GM19395 (cell line): Measurements from ENCODE around the gene NFIC.
"Not testable (repeated sequence)": the region's sequence is repeated elsewhere in the genome, so short reads cannot be mapped to it uniquely, and the experiment has no call there.

Experiments
- ATAC-seq: cut with Tn5 transposase; IDR thresholded peaks from one replicate; pipeline ENCODE4 v1.9.1; 2021; ENCODE audit warnings: mild to moderate bottlenecking, moderate library complexity; ENCODE audit not compliant: unreplicated experiment

NFIC gene

DNA sequence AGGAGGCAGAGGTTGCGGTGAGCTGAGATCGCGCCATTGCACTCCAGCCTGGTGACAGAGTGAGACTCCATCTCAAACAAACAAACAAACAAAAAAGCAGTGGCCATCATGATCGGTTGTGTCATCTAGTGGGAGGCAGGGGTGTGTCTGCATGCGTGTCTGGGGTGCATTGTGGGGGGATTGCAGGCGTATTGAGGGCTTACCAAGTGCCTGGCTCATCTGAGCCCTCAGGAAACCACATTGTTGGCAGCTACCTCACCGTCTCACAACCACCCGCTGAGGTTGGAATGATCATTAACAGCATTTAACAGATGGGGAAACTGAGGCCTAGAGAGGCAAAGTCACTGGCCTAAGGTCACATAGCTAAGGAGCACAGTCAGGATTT, 30.5 kb downstream of the NFIC start:
- no peak for ATAC-seq

DNA sequence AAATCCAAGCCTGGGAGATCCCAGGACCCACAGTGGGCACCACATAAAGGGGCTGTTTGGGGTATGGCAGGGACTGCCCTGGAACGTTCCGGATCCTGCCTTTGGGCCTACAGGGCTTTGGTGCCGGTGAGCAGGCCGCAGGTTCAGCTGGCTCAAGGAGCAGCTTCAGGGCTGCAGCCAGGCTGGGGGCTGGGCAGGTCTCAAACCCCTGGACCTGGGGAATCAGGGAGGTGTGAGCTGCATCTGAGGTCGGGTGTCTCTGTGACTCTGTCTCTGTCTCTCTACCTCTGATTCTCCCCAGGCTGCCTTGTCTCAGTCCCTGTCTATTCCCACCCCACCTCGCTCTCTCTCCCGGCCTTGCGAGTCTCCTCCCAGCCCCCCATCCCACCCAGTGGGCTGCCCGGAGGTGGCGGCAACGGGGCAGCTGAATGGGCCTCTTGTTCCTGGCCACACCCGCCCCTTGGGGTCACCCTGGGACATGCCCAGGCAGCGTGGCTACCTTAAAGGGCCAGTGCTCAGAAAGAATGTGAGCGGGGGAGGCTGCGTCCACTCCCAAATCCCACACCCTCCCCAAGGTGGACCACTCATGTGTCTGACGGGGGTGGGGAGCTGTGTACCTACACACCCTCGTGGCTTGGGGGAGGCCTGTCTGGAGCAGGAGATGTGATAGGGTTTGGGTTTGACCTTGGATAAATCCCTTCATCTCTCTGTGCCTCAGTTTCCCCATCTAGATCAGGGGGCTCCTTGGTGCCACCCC, 31.1 kb downstream of the NFIC start:
- ATAC-seq, result no peak

DNA sequence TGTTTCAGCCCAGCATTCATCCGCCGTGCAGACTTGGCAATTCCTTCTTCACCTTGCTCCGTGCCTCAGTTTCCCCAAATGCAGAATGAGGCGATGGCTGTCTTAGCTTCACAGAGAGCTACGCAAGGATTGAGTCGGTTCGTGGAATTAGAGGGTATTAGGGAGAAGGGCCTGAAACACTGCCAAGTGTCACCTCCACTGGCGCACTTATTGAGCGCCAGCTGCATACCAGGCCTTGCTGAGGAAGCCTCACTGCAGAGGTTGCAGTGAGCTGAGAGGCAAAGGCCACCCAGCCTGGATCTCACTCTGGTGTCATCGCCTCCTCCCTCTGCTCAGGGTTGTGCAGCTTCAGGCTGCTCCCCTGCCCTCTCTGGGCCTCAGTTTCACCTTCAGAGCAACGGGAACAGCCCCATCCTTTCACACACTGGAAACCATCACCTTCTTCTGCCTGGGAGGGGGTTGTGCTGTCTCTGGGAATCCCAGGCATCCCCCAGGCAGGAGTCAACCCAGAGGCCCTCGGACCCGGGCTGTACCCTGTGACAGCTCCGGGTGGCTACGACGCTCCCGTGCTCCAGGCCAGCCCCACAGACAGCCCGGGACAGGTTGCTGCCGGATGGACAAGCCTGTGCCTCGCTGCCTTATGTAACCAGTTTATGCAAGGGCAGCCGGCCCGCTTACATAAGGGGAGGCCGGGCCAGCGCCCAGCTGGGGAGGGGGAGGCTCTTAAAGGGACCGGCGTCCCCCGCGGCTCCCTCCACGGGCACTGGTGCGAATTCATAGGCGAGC, 31.9 kb downstream of the NFIC start:
- ATAC-seq, result no peak

DNA sequence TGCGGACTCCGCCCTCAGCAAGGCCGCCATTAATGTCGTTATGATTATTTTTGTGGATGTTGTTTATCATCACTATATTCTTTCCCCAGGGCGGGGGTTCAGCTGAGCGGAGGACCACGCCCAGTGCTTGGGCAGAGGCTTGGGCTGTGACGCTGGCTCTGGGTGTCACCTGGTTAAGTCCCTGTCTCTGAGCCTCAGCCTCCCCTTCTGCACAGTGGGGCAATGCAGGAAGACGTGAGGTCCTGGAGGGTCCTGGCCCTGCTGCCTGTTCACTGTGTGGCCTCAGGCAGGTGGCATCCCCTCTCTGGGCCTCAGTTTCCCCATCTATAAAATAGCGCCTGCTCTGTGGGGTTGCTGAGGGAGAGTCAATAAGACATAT, 32.5 kb downstream of the NFIC start:
- ATAC-seq, result no peak

DNA sequence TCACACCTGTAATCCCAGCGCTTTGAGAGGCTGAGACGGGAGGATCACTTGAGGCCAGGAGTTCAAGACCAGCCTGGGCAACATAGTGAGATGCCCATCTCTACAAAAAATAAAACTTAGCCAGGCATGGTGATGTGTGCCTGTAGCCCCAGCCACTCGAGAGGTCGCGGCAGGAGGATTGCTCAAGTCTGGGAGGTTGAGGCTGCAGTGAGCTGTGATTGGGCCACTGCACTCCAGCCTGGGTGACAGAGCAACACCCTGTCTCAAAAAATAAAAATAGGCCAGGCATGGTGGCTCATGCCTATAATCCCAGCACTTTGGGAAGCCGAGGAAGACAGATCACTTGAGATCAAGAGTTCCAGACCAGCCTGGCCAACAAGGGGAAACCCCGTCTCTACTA, 32.9 kb downstream of the NFIC start:
- ATAC-seq, result not testable (repeated sequence)

DNA sequence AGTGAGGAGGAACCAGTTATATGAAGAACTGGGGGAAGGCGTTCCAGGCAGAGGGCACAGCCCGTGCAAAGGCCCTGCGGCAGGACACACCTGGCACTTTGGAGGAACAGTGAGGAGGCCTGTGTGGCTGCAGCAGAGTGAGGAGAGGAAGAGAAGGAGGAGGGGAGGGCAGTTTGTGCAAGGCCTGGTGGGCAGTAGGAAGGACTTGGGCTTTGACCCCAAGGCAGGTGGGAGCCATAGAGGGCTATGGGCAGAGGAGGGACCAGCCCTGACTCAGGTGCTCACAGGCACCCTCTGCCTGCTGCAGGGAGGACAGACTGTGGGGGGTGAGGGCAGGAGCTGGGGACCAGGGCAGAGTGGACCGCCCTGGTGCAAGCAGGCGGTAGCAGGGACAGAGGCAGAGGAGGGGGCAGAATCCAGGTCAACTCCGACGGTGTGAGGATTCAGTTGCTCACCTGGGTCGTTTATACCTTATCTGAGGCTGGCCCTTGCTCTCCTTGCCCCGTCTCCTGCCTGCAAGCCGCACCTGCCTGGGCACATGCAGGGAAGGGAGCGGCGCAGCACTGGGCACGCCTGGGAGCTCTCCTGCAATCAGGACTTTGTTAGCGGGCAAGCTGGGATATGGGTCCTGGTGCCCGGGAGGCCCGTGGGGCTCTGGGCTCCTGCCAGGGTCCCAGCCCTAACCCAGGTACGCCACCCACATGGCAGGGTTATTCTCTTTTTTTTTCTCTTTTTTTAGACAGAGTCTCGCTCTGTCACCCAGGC, 34.8 kb downstream of the NFIC start:
- ATAC-seq, result no peak

DNA sequence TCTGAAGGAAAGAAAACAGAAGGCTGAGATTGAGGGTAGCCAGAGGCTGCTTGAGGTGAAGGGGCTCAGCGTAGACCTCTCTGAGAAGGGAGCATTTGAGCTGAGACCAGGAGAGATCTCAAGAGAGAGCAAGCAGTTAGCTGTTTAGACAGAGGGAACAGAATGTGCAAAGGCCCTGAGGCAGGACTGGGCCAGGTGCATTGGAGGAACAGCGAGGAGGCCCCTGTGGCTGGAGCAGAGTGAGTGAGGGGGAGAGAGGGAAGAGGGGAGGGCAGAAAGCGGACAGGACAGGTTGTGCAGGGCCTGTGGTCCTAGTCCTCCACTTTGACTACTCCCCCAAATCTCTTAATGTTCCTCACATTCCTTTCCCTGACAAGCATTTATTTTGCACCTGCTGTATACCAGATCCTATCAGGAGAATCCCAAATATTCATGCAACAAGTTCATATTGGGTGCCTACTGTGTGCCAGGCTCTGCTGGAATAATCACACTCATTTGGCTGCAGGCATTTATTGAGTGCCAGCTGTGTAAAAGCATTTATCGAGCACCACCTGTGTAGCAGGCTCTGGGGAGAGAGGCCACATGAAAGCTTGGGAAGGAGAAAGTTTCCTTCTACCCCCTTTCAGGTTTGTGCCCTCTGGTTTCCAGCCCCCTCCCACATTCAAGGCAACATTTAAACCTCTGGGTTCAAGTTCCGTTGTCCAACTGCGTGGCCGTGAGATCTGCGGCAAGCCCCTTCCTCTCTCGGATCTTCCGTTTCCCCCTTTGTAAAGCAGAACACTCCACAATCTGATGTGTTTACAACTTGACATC, 36.5 kb downstream of the NFIC start:
- ATAC-seq, result no peak

DNA sequence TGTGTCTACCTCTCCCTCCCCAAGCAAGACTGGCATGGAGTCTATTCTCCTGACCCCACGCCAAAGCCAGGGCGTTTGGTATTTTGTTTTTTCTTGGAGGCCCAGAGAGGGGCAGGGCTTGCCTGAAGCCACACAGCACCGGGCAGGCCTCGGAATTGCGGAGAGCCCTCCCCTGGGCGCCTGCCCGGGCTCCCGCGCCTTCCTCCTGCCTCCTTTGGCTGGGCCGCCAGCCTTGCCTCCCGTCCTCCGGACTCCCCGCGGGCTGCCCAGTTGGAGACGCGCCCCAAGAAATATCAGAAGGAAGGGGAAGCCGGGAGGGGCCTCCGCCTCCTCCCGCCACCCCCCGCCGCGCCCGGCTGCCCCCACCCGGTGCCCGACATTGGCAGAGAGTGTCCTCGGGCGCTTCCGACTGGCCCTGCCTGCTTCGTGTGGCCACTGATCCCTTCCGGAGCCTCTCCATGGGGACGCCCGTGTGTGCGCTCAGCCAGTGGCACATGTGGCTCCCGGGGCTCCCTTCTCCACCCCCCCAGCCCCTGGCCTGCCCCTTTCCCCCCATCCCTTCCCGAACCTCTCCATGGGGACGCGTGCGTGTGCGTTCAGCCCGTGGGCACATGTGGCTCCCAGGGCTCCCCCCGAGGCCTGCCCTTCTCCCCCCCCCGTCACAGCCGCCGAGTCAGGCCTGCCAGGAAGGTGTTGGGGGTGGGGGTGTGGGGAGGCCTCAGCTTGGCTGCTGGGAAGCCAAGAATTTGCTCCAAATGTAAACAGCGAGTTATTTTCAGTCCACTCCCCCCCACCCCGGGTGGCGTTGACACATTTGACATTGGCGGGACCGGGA, 37.3 kb downstream of the NFIC start:
- ATAC-seq, result no peak

DNA sequence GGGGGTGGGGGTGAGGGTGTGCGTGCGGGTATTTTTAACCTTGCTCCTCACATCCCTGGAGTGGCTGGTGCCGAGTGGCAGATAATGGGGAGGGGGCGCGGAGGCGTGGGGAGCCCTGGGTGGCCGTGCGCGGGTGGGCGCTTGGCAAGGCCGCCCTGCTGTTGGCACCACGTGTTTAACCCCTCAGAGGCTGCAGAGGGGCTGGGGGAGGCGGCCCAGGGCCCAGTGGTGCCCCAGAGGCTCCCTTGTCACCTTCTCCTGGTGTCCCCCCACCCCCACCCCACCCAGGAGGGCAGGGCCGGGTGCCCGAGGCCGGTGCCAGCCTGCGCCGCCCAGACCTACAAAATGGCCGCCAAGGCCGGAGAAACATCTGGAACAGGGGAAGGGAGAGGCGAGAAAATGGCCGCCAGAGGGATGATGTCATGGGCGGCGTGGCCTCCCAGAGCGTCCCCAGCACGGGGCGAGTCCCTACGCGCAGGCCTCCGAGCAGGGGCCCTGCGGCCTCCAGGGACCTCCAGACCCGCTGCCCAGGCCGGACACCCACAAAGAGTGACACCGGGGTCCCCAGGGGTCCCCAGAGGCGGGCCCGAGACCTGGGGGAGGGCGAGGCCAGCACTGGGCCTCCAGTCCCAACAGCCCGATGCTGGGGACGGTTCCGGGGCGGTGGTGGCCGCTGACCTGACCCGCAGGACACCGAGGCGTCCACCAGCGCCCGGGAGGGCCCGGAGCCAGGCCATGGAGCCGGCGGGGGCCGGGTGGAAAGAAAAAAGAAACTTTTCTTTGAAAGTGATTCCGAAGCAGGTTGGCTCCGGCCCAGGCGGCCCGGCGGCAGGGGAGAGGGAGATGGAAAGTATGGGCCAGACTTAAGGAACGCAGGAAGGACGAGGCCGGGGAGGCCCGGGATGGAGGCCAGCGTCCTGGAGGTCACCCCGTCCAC, 38.2 kb downstream of the NFIC start:
- ATAC-seq, result no peak

DNA sequence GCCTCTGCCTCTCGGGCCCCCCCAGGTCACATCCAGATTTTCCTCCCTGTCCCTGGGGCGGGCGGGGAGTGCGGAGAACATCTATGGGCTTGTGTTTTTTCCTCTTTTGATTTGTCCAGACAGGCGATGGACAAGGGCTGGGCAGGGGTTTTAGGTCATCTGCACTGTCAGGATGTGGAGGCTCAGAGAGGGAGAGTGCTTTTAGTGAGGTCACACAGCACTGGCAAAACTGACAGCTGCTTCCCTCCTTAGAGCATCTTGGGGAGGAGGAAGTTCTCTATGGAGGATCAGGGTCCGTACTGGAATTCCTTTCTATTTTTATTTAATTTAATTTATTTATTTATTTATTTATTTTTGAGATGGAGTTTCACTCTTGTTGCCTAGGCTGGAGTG, 38.9 kb downstream of the NFIC start:
- no peak for ATAC-seq

DNA sequence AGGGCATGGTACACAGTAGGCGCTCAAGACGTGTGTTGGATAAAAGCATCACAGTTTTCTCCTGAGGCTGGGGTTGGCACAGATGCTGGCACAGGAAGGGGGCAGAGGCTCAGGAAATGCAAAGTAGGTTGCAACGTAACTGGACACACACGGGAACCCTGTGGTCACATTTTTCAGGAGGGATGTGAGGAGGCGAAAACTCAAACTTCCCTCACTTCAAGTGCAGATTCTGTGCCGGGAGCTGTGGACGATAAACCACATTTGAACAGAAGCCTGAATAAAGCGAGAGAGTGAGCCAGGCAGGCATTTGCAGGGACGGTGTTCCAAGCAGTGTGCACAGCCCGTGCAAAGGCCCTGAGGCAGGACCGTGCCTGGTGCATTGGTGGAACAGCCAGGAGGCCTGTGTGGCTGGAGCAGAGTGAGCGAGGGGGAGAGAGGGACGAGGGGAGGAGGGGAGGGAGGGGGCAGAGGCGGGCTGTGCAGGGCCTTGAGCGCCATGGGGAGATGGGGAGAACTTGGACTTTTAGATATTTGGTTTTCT, 40.3 kb downstream of the NFIC start:
- no peak for ATAC-seq

DNA sequence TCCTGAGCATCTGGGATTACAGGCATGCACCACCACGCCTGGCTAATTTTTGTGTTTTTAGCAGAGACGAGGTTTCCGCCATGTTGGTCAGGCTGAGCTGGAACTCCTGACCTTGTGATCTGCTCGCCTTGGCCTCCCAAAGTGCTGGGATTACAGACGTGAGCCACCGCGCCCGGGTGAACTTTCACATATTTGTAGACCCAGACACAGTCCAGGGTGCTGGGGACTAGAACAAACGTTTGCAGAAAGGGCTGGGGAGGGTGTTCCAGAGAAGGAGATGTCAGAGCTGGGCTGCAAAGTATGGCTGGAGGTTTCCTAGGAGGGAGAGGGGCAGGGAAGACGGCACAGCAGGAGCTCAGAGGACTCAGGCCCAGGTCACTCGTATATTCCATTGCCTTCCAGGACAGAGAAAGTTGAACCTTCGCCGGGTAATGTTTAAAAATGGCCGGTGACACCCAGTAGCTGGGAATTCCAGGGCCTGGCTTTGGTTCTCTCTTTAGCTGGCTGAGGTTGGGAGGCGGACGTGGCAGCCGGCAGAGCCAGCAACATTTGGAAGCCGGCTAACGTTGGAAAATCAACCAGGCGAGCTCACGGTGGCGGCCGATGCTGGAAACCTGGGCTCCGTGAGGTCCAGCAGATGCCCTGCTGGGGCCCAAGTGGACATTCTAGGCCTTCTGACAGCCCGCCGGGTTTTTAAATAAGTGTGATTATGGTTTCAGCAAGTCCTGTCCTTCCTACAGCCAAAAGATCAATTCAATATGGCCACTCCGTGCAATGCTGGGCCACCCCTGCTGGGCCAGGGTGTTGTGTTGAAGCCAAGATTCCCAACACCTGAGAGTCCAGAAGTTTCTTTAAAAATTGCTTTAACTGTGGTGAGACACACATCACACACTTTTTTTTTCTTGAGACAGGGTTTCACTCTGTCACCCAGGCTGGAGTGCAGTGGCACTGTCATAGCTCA, 41.5 kb downstream of the NFIC start:
- no peak for ATAC-seq

DNA sequence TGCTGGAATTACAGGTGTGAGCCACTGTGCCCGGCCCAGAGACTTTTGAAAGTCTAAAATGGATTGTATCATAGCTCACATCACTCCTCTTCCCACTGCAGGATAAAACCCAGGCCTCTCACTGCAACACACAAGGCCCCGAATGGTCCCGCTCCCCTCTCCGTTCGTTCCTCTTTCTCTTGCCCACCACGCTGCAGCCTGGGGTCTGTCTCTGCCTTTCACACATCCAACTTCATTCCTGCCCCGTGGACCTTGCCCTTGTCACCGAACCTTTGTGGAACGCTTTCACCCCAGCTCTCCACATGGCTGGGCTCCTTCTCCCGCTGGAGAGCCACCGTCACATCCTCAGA, 42.6 kb downstream of the NFIC start:
- ATAC-seq, result no peak

DNA sequence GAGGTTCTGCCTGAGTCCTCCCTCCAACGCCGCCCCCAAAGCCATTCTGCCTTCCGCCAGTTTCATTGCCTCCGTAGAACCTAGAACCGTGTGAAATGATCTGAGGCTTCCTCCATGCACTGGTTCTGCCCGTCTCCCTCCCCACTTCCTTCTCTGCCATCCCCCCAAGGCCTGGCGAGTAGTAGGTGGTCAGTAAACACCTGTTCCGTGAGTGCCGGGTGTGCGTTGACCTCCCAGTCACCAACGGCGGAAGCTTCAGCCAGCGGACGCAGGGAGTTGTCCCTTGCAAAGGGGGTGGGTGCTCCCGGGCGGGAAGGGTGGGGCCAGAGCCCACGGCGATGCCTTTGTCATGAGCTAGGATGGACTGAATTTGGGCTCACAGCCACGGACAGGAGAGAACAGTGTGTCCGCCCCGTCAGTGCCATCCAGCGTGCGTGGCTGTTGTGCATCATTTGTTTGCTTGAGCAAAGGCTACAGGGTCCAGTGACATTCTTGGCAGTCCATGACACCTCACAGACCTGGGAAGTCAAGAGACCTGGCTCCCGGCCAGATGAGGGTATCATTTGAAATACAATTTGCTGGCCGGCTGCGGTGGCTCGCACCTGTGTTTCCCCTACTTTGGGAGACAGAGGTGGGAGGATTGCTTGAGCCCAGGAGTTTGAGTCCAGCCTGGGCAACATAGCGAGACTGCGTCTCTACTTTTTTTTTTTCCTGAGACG, 43.1 kb downstream of the NFIC start:
- ATAC-seq, result no peak

DNA sequence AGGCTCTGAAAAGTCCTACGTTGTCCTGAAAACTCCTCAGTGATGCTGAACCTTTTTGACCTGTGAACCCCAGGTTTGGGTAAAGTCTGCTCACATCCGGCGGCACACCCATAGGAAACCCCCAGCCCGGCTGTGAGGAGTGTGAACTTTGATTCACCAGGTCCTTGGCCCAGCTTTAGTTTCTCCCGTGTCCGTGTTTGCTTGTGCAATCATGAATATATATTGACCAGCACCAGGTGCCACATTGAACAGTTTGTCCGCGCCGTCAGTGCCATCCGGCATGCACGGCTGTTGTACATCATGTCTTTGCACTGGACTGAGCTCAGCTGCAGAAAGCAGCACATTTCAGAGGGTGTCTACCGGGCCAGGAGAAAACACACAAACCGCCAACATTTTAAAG, 45.3 kb downstream of the NFIC start:
- no peak for ATAC-seq

DNA sequence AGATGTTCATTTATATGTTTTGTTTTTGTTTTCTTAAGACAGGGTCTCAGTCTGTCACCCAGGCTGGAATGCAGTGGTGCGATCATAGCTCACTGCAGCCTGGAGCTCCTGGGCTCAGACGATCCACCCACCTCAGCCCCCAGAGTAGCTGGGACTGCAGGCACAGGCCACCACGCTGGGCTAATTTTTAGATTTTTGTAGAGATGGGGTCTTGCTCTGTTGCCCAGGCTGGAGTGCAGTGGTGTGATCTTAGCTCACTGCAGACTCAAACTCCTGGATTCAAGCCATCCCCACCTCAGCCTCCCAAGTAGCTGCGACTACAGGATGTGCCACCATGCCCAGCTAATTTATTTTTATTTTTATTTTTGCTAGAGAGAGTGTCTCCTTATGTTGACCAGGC, 45.7 kb downstream of the NFIC start:
- ATAC-seq, result no peak

DNA sequence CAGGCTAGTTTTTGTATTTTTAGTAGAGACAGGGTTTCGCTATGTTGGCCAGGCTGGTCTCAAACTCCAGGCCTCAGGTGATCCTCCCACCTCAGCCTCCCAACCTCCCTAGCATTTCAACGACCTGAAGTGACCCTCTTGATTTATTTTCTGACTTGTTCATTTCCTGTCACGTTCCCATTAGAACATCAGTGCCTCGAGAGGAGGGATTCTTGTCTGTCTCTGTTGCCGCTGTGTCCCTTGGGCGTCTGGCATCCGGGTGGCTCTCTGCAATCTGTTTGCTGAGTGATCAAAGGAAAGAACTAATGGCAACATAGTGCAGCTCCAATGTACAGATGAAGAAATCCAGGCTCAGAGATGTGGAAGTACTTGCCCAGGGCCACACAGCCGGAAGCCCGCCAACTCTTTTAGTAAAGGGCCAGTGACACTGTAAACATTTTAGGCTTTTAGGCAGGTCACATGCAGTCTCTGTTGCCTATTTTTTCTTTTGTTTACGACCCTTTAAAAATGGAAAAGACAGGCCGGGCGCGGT, 47.5 kb downstream of the NFIC start:
- ATAC-seq, result no peak
